CD4-positive, alpha-beta T cell treated with Interleukin-21 for 1 hour (primary cell): ENCODE data around the gene CHCHD6.

Source experiments
- DNase-seq: peaks from one replicate; pipeline ENCODE4 v3.0.0-alpha.2; 2020

Gene CHCHD6

DNA sequence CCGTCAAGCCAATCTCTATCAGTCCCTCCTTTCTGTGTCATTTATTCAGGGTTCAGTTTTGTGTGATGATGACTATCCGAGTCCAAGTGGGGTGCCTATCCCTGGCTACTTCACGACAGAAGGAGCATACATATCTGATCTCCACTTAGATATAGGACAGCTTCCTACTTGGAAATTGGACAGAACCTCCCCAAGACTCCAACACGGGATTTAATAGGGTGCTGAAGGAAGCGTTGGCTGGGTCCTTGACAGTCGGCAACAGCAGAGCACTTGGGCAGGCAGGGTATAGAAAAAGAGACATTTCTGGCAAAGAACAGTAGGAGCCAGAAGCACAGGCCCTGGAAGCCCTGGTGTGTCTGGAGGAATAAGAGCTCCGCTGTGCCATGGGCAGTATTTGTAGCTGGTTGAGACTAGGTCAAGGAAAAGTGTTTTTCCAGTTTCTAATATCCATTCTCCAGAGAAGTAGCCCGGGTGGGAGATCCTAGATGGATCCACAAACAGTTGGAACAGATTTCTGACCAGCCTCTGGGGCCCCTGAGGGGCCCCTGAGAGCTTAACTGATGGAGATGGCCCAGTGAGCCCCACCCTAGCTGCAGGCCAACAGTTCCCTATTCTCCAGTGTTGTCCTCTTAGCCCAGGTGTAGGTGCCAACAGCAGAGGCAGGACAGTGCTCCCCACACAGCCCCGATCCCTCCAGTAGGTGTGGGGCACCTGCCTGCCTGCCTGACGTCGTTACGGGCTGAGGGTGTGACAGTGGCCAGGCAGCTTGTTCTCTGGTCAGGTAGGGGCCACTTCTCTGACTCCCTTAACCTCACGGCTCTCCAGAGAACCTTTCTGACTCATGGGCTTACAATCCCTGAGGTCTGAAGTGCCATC is 130.8 kb downstream of the CHCHD6 start:
- DNase-seq, result no peak

DNA sequence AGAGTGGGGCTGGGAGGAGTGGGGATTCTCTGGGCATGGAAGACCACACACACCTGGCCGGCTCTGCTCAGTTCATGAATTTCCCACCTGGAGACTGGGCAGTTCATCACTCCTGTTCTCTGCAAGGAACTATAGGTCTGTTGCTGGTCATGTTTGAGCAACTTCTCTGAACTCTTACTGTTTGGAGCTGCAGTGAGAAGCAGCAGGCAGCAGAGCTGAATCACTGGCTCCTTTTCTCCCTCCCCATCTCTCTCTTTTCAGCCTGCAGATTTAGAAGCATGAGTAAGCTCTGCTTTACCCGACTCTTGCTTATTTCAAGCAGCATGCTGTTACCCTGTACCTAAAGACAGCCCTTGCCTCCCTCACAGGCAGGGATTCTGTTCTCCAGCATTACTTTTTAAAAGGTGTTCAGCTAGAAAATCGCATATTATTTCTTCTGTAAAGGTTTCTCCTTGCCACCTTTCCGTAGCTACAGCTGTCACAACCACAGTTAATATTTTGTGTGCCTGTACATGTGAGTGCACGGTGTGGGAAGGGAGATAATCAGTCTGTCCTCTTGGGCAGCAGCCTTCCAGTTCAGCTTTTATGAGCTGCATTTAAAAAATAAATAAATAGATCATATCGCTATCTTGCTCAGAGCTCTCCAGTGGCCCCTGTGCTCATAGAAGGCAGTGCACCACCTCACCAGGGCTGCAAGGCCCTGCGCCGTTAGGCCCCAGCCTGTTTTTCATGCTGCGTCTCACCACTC is 131.6 kb downstream of the CHCHD6 start:
- DNase-seq, result no peak

DNA sequence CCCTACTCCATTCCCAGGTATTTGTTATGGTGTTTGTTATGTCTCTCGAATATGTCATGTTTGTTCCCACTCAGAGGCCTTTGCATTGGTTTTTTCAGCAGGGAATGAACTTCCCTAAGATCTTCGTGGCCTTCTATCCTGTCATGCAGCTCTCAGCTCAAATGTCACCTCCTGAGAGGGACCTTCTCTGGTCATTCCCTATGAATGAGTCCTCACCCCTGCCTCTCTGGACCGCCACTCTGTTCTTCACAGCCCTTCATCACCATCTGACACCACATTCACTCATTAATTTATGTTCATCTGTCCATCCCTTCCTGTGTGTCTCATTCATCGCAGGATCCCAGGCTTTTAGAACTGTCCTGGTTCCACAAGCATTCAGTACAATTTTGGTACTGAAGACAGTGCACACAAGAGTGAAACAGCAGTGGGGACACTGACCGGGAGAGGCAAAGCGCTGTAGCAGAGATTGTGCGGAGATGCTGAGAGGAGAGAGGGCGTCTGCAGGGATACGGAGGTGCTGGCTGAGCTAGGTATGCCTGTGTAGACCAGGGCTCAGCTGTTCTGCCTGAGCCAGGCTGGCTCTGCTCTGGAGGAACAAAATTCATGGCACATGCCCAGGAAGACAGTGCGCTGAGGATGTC is 132.3 kb downstream of the CHCHD6 start:
- no peak for DNase-seq

- no peak for DNase-seq
Measured at GRCh38 chr3:126837773-126838172, 133.7 kb downstream of the CHCHD6 start.

- no peak for DNase-seq
Measured at GRCh38 chr3:126845920-126846715, 142.1 kb downstream of the CHCHD6 start.

DNA sequence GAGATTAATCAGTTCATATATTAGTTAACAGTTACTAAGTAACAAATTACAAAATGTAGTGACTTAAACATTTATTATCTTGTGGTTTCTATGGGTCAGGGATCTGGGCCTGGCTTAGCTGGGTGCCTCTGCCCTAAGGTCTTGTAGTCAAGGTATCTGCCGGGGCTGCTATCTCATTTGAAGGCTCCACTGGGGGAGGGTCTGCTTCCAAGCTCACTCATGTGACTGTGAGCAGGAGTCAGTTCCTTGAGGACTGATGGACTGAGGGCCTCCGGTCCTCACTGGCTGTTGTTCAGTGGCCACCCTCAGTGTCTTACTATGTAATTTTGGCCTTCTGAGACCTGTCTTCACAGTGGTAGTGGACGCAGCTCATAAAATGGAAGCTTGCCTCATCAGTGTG is 143.0 kb downstream of the CHCHD6 start:
- DNase-seq, result no peak

GRCh38 chr3:126848991-126849390 is 145.0 kb downstream of the CHCHD6 start:
- DNase-seq, result no peak

- DNase-seq, result no peak
Measured at GRCh38 chr3:126849768-126850167, 145.7 kb downstream of the CHCHD6 start.

DNA sequence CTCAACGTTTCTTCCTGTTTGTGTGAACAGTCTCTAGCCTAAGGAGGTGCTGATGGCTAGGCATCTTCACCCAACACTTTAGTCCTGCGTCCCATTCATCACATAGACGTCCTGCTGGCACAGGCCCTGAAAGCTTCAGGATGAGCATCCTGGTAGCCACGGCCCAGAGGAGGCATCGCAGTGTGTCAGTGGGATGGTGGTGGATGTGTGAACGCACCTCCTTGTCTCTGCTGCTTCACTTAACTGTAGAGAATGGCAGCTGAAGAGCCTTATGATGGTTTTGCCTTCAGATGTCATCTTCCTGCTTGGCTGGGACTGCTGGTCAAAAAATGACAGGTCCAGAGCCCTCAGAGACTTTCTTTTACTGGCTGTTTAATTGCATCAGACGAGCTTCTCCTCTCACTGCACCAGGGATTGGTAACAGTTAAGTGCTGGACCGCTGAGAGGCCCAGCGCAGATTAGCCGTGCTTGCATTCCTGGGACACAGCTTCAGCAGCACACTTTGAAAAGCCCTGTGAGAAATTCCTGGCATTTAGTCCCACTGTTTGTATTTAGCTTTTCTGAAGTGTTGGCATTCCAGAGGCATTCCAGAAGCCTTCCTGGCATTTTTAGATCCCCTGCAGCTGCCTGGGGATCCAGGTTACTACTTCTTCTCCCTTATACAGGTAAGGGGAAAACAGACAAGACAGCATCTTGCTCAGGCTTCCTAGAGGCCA is 146.5 kb downstream of the CHCHD6 start:
- DNase-seq, result no peak

DNA sequence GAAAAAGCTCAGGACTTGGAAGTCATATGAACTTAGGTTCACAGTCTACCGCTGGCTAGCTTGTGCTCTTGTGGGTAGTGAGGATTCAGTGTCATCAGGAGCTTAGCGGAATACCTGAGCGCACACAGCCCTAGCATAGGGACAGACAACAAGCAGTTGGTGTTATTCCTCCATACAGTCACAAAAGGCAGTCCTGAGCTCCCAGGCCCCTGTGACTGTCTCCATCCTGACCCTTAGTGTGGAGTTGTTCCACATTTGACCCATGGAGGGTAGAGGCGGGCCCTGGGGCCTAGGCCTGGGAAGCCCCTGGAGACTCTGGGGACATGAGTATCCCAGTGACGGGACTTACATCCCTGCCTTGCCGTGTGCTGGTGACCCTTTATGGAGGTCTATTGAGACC is 147.3 kb downstream of the CHCHD6 start:
- DNase-seq, result no peak

DNA sequence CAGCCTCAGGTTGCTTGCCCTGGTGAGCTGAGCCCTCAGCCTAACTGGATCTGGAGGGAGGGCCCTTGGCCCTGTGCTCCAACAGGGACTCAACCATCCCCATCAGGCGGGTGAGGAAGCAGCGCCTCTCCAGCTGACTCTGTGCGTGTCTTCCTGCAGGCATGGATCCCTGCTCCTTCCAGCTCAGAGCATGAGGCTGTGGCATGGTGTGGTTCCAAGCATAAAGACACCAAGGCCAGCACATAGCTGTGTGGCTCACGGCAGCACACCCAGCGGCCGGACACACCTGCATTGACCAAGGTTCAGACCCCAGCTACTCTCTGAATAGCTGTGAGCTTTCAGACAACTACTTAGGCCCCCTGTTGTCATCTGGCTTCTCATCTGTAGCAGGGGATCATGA is 147.9 kb downstream of the CHCHD6 start:
- DNase-seq, result no peak

GRCh38 chr3:126852511-126852910 is 148.5 kb downstream of the CHCHD6 start:
- DNase-seq, result no peak

- no peak for DNase-seq
Measured at GRCh38 chr3:126854666-126855065, 150.6 kb downstream of the CHCHD6 start.

GRCh38 chr3:126855374-126855773 is 151.3 kb downstream of the CHCHD6 start:
- no peak for DNase-seq

GRCh38 chr3:126857928-126858327 is 153.9 kb downstream of the CHCHD6 start:
- no peak for DNase-seq

- no peak for DNase-seq
Measured at GRCh38 chr3:126858401-126858800, 154.4 kb downstream of the CHCHD6 start.

DNA sequence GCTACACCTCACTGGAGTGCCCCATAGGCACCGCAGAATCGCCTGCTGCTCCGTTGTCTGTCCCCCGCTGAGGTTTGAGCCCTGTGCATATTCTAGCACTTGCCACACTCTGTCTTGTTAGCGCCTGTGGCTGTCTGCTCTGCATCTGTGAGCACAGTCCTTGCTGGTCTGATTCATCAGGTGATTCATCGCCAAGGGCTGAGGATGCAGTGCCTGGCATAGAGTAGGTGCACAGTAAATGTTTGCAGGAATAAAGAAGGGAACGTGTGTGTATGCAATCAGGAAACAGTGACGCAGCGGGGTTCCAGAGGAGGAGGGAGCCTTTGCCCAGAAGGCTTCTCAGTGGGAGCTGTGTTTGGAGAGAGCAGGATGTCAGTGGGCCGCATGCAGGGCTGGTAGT is 154.8 kb downstream of the CHCHD6 start:
- DNase-seq, result no peak

DNA sequence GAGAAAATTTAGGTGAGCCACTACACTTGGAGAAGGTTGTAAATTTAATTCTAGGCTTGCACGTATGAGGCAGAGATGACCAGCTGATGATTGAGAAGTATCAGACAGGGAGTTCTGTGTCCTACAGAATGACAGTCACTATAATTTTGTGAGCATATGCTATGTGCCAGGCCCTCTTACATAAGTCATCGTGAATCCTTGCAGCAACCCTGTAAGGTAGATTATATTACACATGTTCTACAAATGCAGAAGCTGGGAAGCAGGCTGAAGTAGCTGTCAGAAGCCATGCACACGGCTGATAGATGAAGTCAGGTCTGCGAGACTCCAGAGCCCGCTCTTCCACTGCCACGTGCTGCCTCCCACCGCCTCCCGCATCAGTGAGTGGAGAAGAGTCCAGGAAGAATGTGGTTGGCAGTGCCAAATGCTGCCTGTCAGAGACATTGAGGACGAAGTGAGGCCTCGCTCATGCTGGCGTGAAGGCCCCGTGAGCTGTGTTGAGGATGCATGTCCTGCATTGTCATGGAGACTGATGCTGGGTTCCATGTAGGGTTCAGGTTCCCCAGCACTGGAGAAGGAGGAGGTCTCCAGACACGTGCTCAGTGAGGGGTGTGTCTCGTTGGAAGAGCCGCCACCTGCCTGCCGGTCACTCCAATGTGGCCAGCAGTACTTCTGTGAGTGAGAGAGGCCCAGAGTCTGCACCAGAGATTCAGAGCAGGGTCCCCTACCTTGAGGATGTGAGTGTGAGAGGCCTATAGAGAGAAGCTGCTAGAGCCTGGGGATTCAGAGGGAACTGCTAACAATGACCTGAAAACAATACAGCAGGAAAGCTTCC is 155.6 kb downstream of the CHCHD6 start:
- no peak for DNase-seq

DNA sequence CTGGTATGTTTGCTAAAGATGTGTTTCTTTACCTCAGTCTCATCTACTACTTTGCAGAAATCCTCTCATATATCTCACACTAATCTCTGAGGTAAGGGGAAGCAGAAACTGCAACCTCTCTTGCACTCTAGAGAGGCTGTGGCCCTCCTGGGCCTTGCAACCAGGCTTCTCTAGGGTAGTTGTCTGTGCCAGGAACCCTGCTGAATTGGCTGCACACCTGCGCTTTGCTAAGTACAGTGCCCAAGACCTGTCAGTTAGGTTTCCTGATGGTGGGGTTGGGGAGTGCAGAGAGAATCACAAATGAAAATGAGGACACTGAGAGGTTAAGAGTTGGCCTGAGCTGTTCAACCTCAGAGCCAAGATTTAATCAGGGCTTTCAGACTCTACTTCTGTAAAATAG is 161.7 kb downstream of the CHCHD6 start:
- no peak for DNase-seq

GRCh38 chr3:126866175-126866759 is 162.2 kb downstream of the CHCHD6 start:
- DNase-seq, result no peak
